HEK293 (cell line): ENCODE results near the gene DUSP1.

Experiments used
- CTCF ChIA-PET: fragments of 350-600 bp; formaldehyde crosslinking; extraction: SDS; loops from one replicate; lab custom pipeline; 2021; ENCODE audit warnings: antibody characterized with exemption; lab: Yijun Ruan, JAX
- POLR2A ChIA-PET: fragments of 300-600 bp; formaldehyde crosslinking; extraction: SDS; loops from one replicate; lab custom pipeline; 2020; ENCODE audit warnings: antibody characterized with exemption, inconsistent platforms; lab: Yijun Ruan, JAX
- H3K27ac ChIP-seq: fragments of 200-500 bp; sonication (Bioruptor generic); 2 replicates; pipeline ENCODE4 v1.5.1; 2014; ENCODE audit warnings: low read depth, low read length, control low read depth, inconsistent platforms; ENCODE audit errors: extremely low read depth
- H3K36me3 ChIP-seq, 2 experiments: fragments of 200-500 bp in 1 of 2; sonication (Bioruptor generic) in 1 of 2; 1 replicate in 1 of 2; 2 replicates in 1 of 2; pipeline ENCODE4 v1.5.1; 2014 to 2017; ENCODE audit warnings: inconsistent platforms in 2 of 2, low read length in 2 of 2; ENCODE audit not compliant: control insufficient read depth in 2 of 2, insufficient read depth in 1 of 2
- H3K4me1 ChIP-seq: fragments of 200-500 bp; sonication (Bioruptor generic); 2 replicates; pipeline ENCODE4 v1.5.1; 2014; ENCODE audit warnings: mild to moderate bottlenecking, low read length, inconsistent platforms; ENCODE audit not compliant: control insufficient read depth, insufficient read depth
- H3K4me3 ChIP-seq: 2 replicates; pipeline ENCODE4 v1.5.1; 2011; ENCODE audit warnings: low read depth, mild to moderate bottlenecking, control low read depth, low read length, moderate library complexity
- H3K9me3 ChIP-seq: fragments of 200-500 bp; sonication (Bioruptor generic); 2 replicates; pipeline ENCODE4 v1.5.1; 2014; ENCODE audit warnings: low read depth, low read length, inconsistent platforms; ENCODE audit not compliant: control insufficient read depth, insufficient read depth
- BCL6B ChIP-seq: fragments of 450-650 bp; formaldehyde crosslinking; IDR thresholded peaks from 2 replicates; pipeline ENCODE4 v1.5.1; 2017; ENCODE audit warnings: missing biosample characterization, missing genetic modification characterization
- GFI1B ChIP-seq: fragments of 450-650 bp; formaldehyde crosslinking; IDR thresholded peaks from 2 replicates; pipeline ENCODE4 v1.5.1; 2016; ENCODE audit warnings: missing biosample characterization, missing genetic modification characterization
- GLI2 ChIP-seq: fragments of 450-650 bp; formaldehyde crosslinking; IDR thresholded peaks from 2 replicates; pipeline ENCODE4; 2017; ENCODE audit warnings: missing biosample characterization, missing genetic modification characterization, low read depth, borderline replicate concordance
- GLIS1 ChIP-seq: fragments of 450-650 bp; formaldehyde crosslinking; IDR thresholded peaks from 2 replicates; pipeline ENCODE4 v1.5.1; 2016; ENCODE audit warnings: missing biosample characterization, missing genetic modification characterization
- HOXD13 ChIP-seq: sonication (generic); formaldehyde crosslinking; IDR thresholded peaks from 2 replicates; pipeline ENCODE4 v1.8.0; 2022; ENCODE audit warnings: missing genetic modification reagents, borderline replicate concordance
- INSM2 ChIP-seq: fragments of 450-650 bp; formaldehyde crosslinking; IDR thresholded peaks from 2 replicates; pipeline ENCODE4 v1.5.1; 2016; ENCODE audit warnings: missing biosample characterization, missing genetic modification characterization
- KLF10 ChIP-seq: fragments of 450-650 bp; IDR thresholded peaks from 2 replicates; pipeline ENCODE4 v1.5.1; 2018; ENCODE audit warnings: missing biosample characterization, mild to moderate bottlenecking, missing genetic modification characterization
- RBAK ChIP-seq: fragments of 450-650 bp; formaldehyde crosslinking; IDR thresholded peaks from 2 replicates; pipeline ENCODE4 v1.5.1; 2016; ENCODE audit warnings: missing biosample characterization, missing genetic modification characterization
- SP7 ChIP-seq: fragments of 450-650 bp; formaldehyde crosslinking; IDR thresholded peaks from 2 replicates; pipeline ENCODE4 v1.5.1; 2016; ENCODE audit warnings: missing biosample characterization, missing genetic modification characterization
- ZBTB48 ChIP-seq: fragments of 450-650 bp; formaldehyde crosslinking; IDR thresholded peaks from 2 replicates; pipeline ENCODE4 v1.5.1; 2016; ENCODE audit warnings: missing biosample characterization, missing genetic modification characterization
- ZBTB49 ChIP-seq: fragments of 450-650 bp; formaldehyde crosslinking; IDR thresholded peaks from 2 replicates; pipeline ENCODE4 v1.5.1; 2016; ENCODE audit warnings: missing biosample characterization, missing genetic modification characterization, low read depth
- ZNF112 ChIP-seq: fragments of 450-650 bp; formaldehyde crosslinking; IDR thresholded peaks from 2 replicates; pipeline ENCODE4 v1.5.0; 2017; ENCODE audit warnings: missing biosample characterization, missing genetic modification characterization
- ZNF18 ChIP-seq: fragments of 450-650 bp; formaldehyde crosslinking; IDR thresholded peaks from 2 replicates; pipeline ENCODE4 v1.5.1; 2016; ENCODE audit warnings: missing biosample characterization, missing genetic modification characterization
- ZNF184 ChIP-seq: fragments of 450-650 bp; IDR thresholded peaks from 2 replicates; pipeline ENCODE4 v1.5.1; 2018; ENCODE audit warnings: missing biosample characterization, mild to moderate bottlenecking, missing genetic modification characterization
- ZNF2 ChIP-seq: fragments of 450-650 bp; formaldehyde crosslinking; IDR thresholded peaks from 2 replicates; pipeline ENCODE4 v1.5.1; 2016; ENCODE audit warnings: missing biosample characterization, missing genetic modification characterization
- ZNF202 ChIP-seq: fragments of 450-650 bp; formaldehyde crosslinking; IDR thresholded peaks from 2 replicates; pipeline ENCODE4 v1.5.1; 2016; ENCODE audit warnings: missing biosample characterization, missing genetic modification characterization, borderline replicate concordance
- ZNF292 ChIP-seq: fragments of 450-650 bp; formaldehyde crosslinking; IDR thresholded peaks from 2 replicates; pipeline ENCODE4 v1.5.1; 2016; ENCODE audit warnings: low read depth, missing biosample characterization, missing genetic modification characterization, borderline replicate concordance
- ZNF398 ChIP-seq: fragments of 450-650 bp; formaldehyde crosslinking; IDR thresholded peaks from 2 replicates; pipeline ENCODE4 v1.5.1; 2017; ENCODE audit warnings: missing biosample characterization, missing genetic modification characterization
- ZNF423 ChIP-seq: fragments of 450-650 bp; formaldehyde crosslinking; IDR thresholded peaks from 2 replicates; pipeline ENCODE4 v1.5.1; 2016; ENCODE audit warnings: missing biosample characterization, missing genetic modification characterization
- ZNF426 ChIP-seq: fragments of 450-650 bp; formaldehyde crosslinking; IDR thresholded peaks from 2 replicates; pipeline ENCODE4 v1.5.1; 2017; ENCODE audit warnings: missing biosample characterization, missing genetic modification characterization, mild to moderate bottlenecking, inconsistent platforms, moderate library complexity
- ZNF473 ChIP-seq: fragments of 450-650 bp; formaldehyde crosslinking; IDR thresholded peaks from 2 replicates; pipeline ENCODE4 v1.5.1; 2017; ENCODE audit warnings: missing biosample characterization, missing genetic modification characterization
- ZNF501 ChIP-seq: fragments of 450-650 bp; formaldehyde crosslinking; IDR thresholded peaks from 2 replicates; pipeline ENCODE4 v1.5.1; 2016; ENCODE audit warnings: missing biosample characterization, missing genetic modification characterization
- ZNF521 ChIP-seq: fragments of 450-650 bp; formaldehyde crosslinking; IDR thresholded peaks from 2 replicates; pipeline ENCODE4 v1.5.1; 2017; ENCODE audit warnings: missing biosample characterization, mild to moderate bottlenecking, missing genetic modification characterization
- ZNF560 ChIP-seq: fragments of 450-650 bp; formaldehyde crosslinking; IDR thresholded peaks from 2 replicates; pipeline ENCODE4 v1.5.1; 2017; ENCODE audit warnings: missing biosample characterization, missing genetic modification characterization, borderline replicate concordance
- ZNF610 ChIP-seq: fragments of 450-650 bp; formaldehyde crosslinking; IDR thresholded peaks from 2 replicates; pipeline ENCODE4 v1.5.1; 2016; ENCODE audit warnings: missing biosample characterization, missing genetic modification characterization, borderline replicate concordance
- ZNF626 ChIP-seq: fragments of 450-650 bp; sonication (Bioruptor Pico); formaldehyde crosslinking; IDR thresholded peaks from 2 replicates; pipeline ENCODE4 v1.5.1; 2018; ENCODE audit warnings: missing biosample characterization, missing genetic modification characterization, inconsistent platforms
- ZNF629 ChIP-seq: fragments of 450-650 bp; formaldehyde crosslinking; IDR thresholded peaks from 2 replicates; pipeline ENCODE4 v1.5.1; 2017; ENCODE audit warnings: missing biosample characterization, missing genetic modification characterization
- ZNF664 ChIP-seq: fragments of 450-650 bp; formaldehyde crosslinking; IDR thresholded peaks from 2 replicates; pipeline ENCODE4 v1.5.1; 2016; ENCODE audit warnings: missing biosample characterization, missing genetic modification characterization

The DUSP1 gene

GRCh38 chr5:172772112-172772906, 1.3 kb upstream of the DUSP1 start:
- peak overlapping the region; percentile 86; the same call in 1 of the 2 replicates for H3K27ac ChIP-seq
- TF ChIP-seq GFI1B (tag by site-specific recombination) (no peak), HOXD13 (no peak), ZNF626 (no peak), INSM2 (tag by site-specific recombination) (peak; percentile 45), SP7 (tag by site-specific recombination) (peak; percentile 92), ZNF426 (no peak), RBAK (tag by site-specific recombination) (no peak), ZNF398 (tag by site-specific recombination) (peak; percentile 87), ZNF473 (tag by site-specific recombination) (no peak), ZNF560 (no peak), KLF10 (peak; percentile 81), ZNF501 (tag by site-specific recombination) (peak; percentile 50; the same call in 1 of the 2 replicates), ZNF664 (tag by site-specific recombination) (no peak), ZNF112 (no peak), ZNF18 (no peak), ZNF202 (tag by site-specific recombination) (no peak), GLI2 (tag by site-specific recombination) (no peak), ZNF184 (tag by site-specific recombination) (no peak), ZNF423 (peak; percentile 98), ZNF292 (tag by site-specific recombination) (no peak), GLIS1 (tag by site-specific recombination) (peak; percentile 100), ZNF2 (tag by site-specific recombination) (peak; percentile 54; the same call in 1 of the 2 replicates), ZNF521 (no peak), ZNF610 (no peak), ZBTB49 (tag by site-specific recombination) (no peak), ZNF629 (tag by site-specific recombination) (peak; percentile 92), BCL6B (no peak), ZBTB48 (tag by site-specific recombination) (peak; percentile 44; the same call in 1 of the 2 replicates)

More at GRCh38 chr5:172772112-172772906, 1.3 kb upstream of the DUSP1 start:
- POLR2A ChIA-PET, result interaction anchor here (0.5 to 7.5 kb wide), 29 partner anchors 12 to 556 kb away, joined by 3 to 89 read pairs (median 7); partner anchors contain the start of genes ERGIC1 and STC2
- Histone ChIP-seq H3K36me3 (peaks cover 0 to 29% of the 10 kb centered on the region in 2 experiments; a peak in 1 of 3 replicates), H3K4me3 (peak overlapping the region; percentile 41), H3K9me3 (no peaks in the 10 kb centered on the region), H3K4me1 (peaks cover 8% of the 10 kb centered on the region; the same call in 1 of the 2 replicates)
- CTCF ChIA-PET, result interaction anchor here (0.5 to 4.8 kb wide), 27 partner anchors 8 to 161 kb away, joined by 3 to 45 read pairs (median 4); no protein-coding TSS in a partner anchor
